Body of pancreas (tissue), 4 donors: ENCODE data around the gene SOX12. TPM values are rescaled to one million over a fixed set of nuclear protein-coding genes. Genes with fewer than 3 reads are reported as not detected.
A peak's percentile ranks its signal among the peaks of the same experiment; 100 is the strongest.
"Not testable (repeated sequence)": the region's sequence is repeated elsewhere in the genome, so short reads cannot be mapped to it uniquely, and the experiment has no call there.

ENCODE experiments used
- ATAC-seq: fragments of 150-250 bp; one replicate; pipeline ENCODE4 v1.9.1; 2016
- DNase-seq, 4 donors: peaks; one replicate each; pipeline ENCODE4 v3.0.0-alpha.2; 2019
- H3K27ac ChIP-seq, 4 donors: fragments of 200-600 bp; sonication (generic); 1 replicate in 3 of 4; 2 replicates in 1 of 4; pipeline versions ENCODE4 v1.5.1 to v1.6.1; 2016 to 2019; ENCODE audit warnings: mild to moderate bottlenecking in 1 of 4, mixed read lengths in 1 of 4, moderate library complexity in 1 of 4
- H3K27me3 ChIP-seq, 2 donors: fragments of 200-600 bp; sonication (generic); one replicate each; pipeline ENCODE4 v1.6.0; 2016; ENCODE audit warnings: mild to moderate bottlenecking in 1 of 2
- H3K36me3 ChIP-seq, 2 donors: fragments of 200-600 bp; sonication (generic); replicated peaks in 1 of 2; 2 replicates each; pipeline ENCODE4 v1.5.1; 2016; ENCODE audit warnings: low read depth in 2 of 2; ENCODE audit not compliant: insufficient read depth in 1 of 2
- H3K4me1 ChIP-seq: fragments of 200-600 bp; sonication (generic); one replicate; pipeline ENCODE4 v1.6.0; 2016
- H3K4me3 ChIP-seq, 2 donors: fragments of 200-600 bp; sonication (generic); 1 replicate in 1 of 2; 2 replicates in 1 of 2; pipeline ENCODE4 v1.5.1; 2016 to 2019
- H3K9me3 ChIP-seq, 3 donors: fragments of 200-600 bp; sonication (generic); 1 replicate in 2 of 3; 2 replicates in 1 of 3; pipeline ENCODE4 v1.5.1; 2016
- POLR2A ChIP-seq, 3 donors: fragments of 450-650 bp; IDR thresholded peaks; one replicate each; pipeline ENCODE4 v1.6.1; 2016; ENCODE audit warnings: antibody characterized with exemption in 3 of 3, mild to moderate bottlenecking in 2 of 3
- WGBS, 2 donors: methylation state at CpG; one replicate each; pipeline ENCODE4 v1.1.5; 2017; 5-methylcytosine and 5-hydroxymethylcytosine counted together
- intact Hi-C: fragments of 100-400 bp; cut with DNase I; formaldehyde crosslinking; loops from one replicate; pipeline ENCODE4 v1.15.1; 2023
- total RNA-seq, 2 donors: library from RNA; depleted of rRNA; stranded (reverse); fragments of >200 nt; gene quantifications; one replicate each; pipeline ENCODE4 v1.1.0, GENCODE V29; 2016
- TF ChIP-seq, protein P1 (sequence below), 7 experiments: fragments of 450-650 bp in 4 of 7; fragments of 200-600 bp in 3 of 7; sonication (generic) in 3 of 7; IDR thresholded peaks; one replicate each; pipeline ENCODE4 v1.5.1; 2016 to 2019; ENCODE audit warnings: antibody characterized with exemption in 7 of 7

The SOX12 gene
- total RNA-seq, 2 donors from 2014 or later: 6.2 to 17.1 TPM

DNA sequence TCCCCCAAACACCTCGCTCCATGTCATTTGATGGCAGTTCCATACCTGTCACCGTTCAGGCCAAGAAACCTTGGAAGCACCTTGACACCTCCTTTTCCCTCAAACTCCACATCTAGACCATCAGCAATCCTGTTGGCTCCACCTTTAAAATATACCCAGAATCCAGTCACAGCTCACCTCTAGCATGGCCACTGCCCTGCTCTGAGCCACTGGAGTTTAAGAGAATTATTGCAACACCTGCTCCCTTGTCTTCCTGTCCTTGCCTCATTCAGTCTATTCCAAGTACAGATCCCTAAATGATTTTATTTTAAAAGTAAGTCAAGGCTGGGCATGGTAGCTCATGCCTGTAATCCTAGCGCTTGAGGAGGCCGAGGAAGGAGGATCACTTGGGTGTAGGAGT, 43.6 kb downstream of the SOX12 start:
- no peaks in the 10 kb centered on the region for H3K27me3 ChIP-seq
- no peak overlapping the region for H3K4me3 ChIP-seq
- WGBS, 2 donors: 93 to 97% methylated on average over 4 of the region's 4 CpGs
- ATAC-seq: no peak
- H3K4me1 ChIP-seq: peaks cover 54% of the 10 kb centered on the region
- no peaks in the 10 kb centered on the region for H3K36me3 ChIP-seq
- peak overlapping the region in 2 of 4 donors; percentile 7 to 73 for H3K27ac ChIP-seq
- intact Hi-C loops: no loop called here
- no peaks in the 10 kb centered on the region for H3K9me3 ChIP-seq
- DNase-seq: no peak
- TF ChIP-seq POLR2A (IDR thresholded peaks at IDR 0.05): no peak
- TF ChIP-seq, protein P1, sequence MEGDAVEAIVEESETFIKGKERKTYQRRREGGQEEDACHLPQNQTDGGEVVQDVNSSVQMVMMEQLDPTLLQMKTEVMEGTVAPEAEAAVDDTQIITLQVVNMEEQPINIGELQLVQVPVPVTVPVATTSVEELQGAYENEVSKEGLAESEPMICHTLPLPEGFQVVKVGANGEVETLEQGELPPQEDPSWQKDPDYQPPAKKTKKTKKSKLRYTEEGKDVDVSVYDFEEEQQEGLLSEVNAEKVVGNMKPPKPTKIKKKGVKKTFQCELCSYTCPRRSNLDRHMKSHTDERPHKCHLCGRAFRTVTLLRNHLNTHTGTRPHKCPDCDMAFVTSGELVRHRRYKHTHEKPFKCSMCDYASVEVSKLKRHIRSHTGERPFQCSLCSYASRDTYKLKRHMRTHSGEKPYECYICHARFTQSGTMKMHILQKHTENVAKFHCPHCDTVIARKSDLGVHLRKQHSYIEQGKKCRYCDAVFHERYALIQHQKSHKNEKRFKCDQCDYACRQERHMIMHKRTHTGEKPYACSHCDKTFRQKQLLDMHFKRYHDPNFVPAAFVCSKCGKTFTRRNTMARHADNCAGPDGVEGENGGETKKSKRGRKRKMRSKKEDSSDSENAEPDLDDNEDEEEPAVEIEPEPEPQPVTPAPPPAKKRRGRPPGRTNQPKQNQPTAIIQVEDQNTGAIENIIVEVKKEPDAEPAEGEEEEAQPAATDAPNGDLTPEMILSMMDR (IDR thresholded peaks at IDR 0.05): no peak

DNA sequence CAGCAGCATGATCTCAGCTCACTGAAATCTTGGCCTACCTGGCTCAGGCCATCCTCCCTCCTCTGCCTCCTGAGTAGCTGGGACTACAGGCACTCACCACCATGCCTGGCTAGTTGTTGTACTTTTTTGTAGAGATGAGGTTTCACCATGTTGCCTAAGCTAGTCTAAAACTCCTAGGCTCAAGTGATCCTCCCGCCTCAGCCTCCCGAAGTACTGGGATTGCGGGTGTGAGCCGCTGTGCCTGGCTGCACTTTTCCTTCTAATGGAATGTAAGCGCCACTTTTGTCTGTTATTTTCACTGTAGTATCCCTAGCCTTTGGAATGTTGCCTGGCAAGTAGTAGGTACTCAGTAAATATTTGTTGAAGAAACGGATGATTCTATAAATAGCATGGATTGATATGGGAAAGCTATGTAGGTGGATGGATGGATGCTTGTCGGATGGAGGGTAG, 44.8 kb downstream of the SOX12 start:
- intact Hi-C loops: no loop called here
- H3K4me3 ChIP-seq: no peak overlapping the region
- TF ChIP-seq POLR2A (IDR thresholded peaks at IDR 0.05): peak in 1 of 3 donors; percentile 27
- TF ChIP-seq, protein P1 (IDR thresholded peaks at IDR 0.05): no peak
- WGBS, 2 donors: 23 to 33% methylated on average over 7 of the region's 7 CpGs
- H3K36me3 ChIP-seq: no peaks in the 10 kb centered on the region
- DNase-seq: no peak
- H3K9me3 ChIP-seq: no peaks in the 10 kb centered on the region
- H3K27me3 ChIP-seq: no peaks in the 10 kb centered on the region
- H3K4me1 ChIP-seq: peaks cover 54% of the 10 kb centered on the region
- peak overlapping the region; percentile 0 to 81 (median 76) for H3K27ac ChIP-seq
- peak; percentile 49 for ATAC-seq

DNA sequence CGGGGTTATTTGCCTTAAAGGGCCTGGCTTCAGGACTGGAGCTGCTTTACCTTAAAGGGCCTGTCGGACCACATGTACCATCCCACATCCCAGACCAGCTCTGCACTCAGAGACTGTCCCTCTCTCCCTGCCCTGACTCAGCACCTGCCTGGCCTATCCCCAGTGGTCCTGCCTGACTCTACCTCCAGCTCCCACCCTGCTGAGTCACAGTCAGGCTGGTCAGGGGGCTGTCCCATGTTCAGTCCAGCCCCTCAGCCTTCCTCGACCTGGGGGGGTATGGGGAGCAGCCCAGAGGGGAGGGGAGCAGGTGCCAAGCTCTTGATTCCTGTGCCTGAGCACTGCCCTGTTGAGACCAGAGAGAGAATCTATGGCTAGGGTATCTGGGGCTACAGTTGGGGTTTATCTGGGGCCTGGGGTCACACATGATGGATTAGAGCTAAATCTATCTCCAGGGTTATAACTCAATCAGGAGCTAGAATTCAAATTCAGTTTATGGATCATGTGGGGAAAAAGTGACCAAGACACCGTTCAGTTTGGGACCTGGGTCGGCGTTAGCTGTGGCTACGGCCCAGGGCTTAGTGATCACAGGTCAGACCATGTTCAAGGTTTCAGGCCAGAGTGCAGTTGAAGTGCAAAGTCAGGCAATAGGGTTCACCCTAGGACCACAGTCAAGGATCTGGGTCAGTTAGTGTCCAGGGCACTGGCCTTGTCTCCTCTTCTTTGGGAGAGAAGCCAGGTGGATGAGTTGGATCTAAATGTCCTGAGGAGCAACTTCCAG, 45.8 kb downstream of the SOX12 start:
- 67 to 81% methylated on average over 7 of the region's 7 CpGs for WGBS, 2 donors

DNA sequence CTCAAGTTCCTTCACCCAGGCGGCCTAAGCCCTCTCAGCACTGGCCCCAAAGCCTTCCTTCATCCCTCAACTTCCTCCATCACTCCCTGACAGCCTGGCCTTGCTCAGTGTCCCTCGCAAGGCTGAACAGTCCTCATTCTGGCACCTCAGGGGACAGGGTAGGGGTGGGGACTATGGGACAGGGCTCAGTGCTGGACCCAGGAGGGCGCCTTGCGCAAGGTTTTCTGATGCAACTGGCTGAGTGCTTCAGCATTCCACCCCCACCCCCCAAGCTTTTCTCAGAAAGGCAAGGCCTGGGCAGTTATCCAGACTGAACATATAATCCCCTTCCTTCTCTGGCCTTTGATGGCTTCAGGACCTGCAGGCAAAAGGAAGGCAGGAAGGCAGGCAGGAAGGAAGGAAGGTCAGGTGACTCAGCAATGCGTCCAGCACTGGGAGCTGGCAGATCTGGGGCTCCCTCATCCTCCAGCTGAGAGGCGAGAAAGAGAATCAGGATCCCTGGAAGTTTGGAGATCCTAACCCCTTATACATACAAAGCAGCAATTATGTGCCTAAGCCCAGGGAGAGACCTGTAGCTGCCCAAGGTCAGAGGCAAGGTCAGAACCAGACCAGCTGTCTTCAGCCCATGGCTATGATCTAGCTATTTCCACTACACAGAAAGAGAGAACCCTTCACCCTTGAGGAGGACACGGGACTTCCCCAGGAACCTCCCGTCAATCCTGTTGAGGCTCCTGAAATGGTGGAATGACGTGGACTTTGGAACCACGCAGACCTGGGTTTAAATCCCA, 46.6 kb downstream of the SOX12 start:
- H3K27me3 ChIP-seq: no peaks in the 10 kb centered on the region
- 54 to 56% methylated on average over 9 to 10 of the region's 10 CpGs for WGBS, 2 donors
- ATAC-seq (peak; percentile 82), DNase-seq (peak; percentile 63 to 92 (median 84))
- no peak overlapping the region for H3K4me3 ChIP-seq
- H3K4me1 ChIP-seq: peaks cover 52% of the 10 kb centered on the region
- TF ChIP-seq POLR2A (IDR thresholded peaks at IDR 0.05): peak in 1 of 3 donors; percentile 8
- TF ChIP-seq, protein P1 (IDR thresholded peaks at IDR 0.05): no peak
- H3K27ac ChIP-seq: peak overlapping the region; percentile 73 to 84 (median 80)
- no peaks in the 10 kb centered on the region for H3K9me3 ChIP-seq
- H3K36me3 ChIP-seq: no peaks in the 10 kb centered on the region
- intact Hi-C loops: no loop called here

More for the DNA sequence above, 45.8 kb downstream of the SOX12 start:
- peaks cover 54% of the 10 kb centered on the region for H3K4me1 ChIP-seq
- H3K4me3 ChIP-seq: no peak overlapping the region
- intact Hi-C loops: no loop called here
- no peaks in the 10 kb centered on the region for H3K9me3 ChIP-seq
- no peak for ATAC-seq
- TF ChIP-seq, protein P1 (IDR thresholded peaks at IDR 0.05): no peak
- TF ChIP-seq POLR2A (IDR thresholded peaks at IDR 0.05): no peak
- DNase-seq: no peak
- no peaks in the 10 kb centered on the region for H3K36me3 ChIP-seq
- peak overlapping the region; percentile 73 to 84 (median 80) for H3K27ac ChIP-seq
- H3K27me3 ChIP-seq: no peaks in the 10 kb centered on the region

DNA sequence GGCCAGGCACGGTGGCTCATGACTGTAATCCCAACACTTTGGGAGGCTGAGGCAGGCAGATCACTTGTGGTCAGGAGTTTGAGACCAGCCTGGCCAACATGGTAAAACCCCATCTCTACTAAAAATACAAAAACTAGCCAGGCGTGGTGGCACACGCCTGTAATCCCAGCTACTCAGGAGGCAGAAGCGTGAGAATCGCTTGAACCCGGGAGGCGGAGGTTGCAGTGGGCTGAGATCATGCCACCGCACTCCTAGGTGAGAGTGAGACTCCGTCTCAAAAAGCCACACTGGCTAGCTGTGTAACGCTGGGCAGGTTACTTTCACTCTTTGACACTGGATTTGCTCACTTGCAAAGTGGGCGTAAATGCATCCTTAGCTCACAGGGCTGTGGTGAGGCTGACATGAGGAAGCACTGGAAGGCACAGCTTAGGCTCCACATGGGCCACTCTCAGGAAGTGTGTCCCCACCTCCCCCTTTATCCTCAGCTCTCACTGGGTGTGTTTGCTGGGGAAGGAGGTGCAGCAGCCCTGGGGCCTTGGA, 47.3 kb downstream of the SOX12 start:
- H3K27me3 ChIP-seq, DNase-seq, intact Hi-C loops, ATAC-seq, H3K9me3 ChIP-seq, H3K36me3 ChIP-seq, H3K4me3 ChIP-seq: not testable (repeated sequence)
- Histone ChIP-seq H3K4me1 (peaks cover 45% of the 10 kb centered on the region), H3K27ac (peak overlapping the region; percentile 73 to 83 (median 80))
- 92 to 93% methylated on average over 11 of the region's 11 CpGs for WGBS, 2 donors
